ENCODE data around the gene BHLHE41.

GRCh38 chr12:26153421-26154154 lies 28.8 kb upstream of the BHLHE41 start:
- TF ChIP-seq CTCF (conservative IDR thresholded peaks at IDR 0.05; ENCODE audit: low read length) (no peak), EZH2phosphoT487 (IDR thresholded peaks at IDR 0.05; ENCODE audit: borderline replicate concordance) (no peak)

Measured in Loucy (cell line).